H9 (cell line): ENCODE data around the gene PAPLN. TPM values are rescaled to one million over a fixed set of nuclear protein-coding genes. Genes with fewer than 3 reads are reported as not detected.

Source experiments
- DNase-seq: peaks from one replicate; pipeline ENCODE4 v3.0.0-alpha.2; 2017
- H2AFZ ChIP-seq: one replicate; pipeline ENCODE4 v1.6.1; 2013; ENCODE audit warnings: mild to moderate bottlenecking, low read length, control low read depth, moderate library complexity
- H2AK5ac ChIP-seq: 2 replicates; pipeline ENCODE4 v1.6.1; 2013; ENCODE audit warnings: low read length, control low read depth, mixed read lengths; ENCODE audit not compliant: insufficient read length
- H2BK120ac ChIP-seq: one replicate; pipeline ENCODE4 v1.6.1; 2013; ENCODE audit warnings: low read depth, mild to moderate bottlenecking, low read length, control low read depth, inconsistent platforms; ENCODE audit not compliant: poor library complexity, severe bottlenecking
- H2BK12ac ChIP-seq: 2 replicates; pipeline ENCODE4 v1.6.1; 2013; ENCODE audit warnings: low read length, control low read depth, mixed read lengths, low read depth; ENCODE audit not compliant: insufficient read length
- H2BK15ac ChIP-seq: 2 replicates; pipeline ENCODE4 v1.6.1; 2013; ENCODE audit warnings: low read depth, low read length, control low read depth
- H2BK20ac ChIP-seq: one replicate; pipeline ENCODE4 v1.6.1; 2013; ENCODE audit warnings: low read depth, mild to moderate bottlenecking, low read length, control low read depth, inconsistent platforms; ENCODE audit not compliant: poor library complexity, severe bottlenecking
- H2BK5ac ChIP-seq: 2 replicates; pipeline ENCODE4 v1.6.1; 2013; ENCODE audit warnings: low read length, control low read depth, mixed read lengths; ENCODE audit not compliant: insufficient read length
- H3K14ac ChIP-seq: 2 replicates; pipeline ENCODE4 v1.6.1; 2013; ENCODE audit warnings: low read length, control low read depth; ENCODE audit not compliant: insufficient read depth
- H3K18ac ChIP-seq: 2 replicates; pipeline ENCODE4 v1.6.1; 2013; ENCODE audit warnings: low read depth, mild to moderate bottlenecking, mixed read lengths, low read length, control low read depth; ENCODE audit not compliant: insufficient read length
- H3K23ac ChIP-seq: 2 replicates; pipeline ENCODE4 v1.6.1; 2013; ENCODE audit warnings: low read length, control low read depth, mixed read lengths, low read depth; ENCODE audit not compliant: insufficient read length
- H3K23me2 ChIP-seq: 2 replicates; pipeline ENCODE4 v1.6.1; 2013; ENCODE audit warnings: low read depth, mild to moderate bottlenecking, mixed read lengths, low read length, control low read depth; ENCODE audit not compliant: insufficient read length, poor library complexity, severe bottlenecking
- H3K27ac ChIP-seq: 2 replicates; pipeline ENCODE4 v1.5.1; 2013; ENCODE audit warnings: low read length, control low read depth, mixed read lengths, low read depth; ENCODE audit not compliant: insufficient read length
- H3K27me3 ChIP-seq: 2 replicates; pipeline ENCODE4 v1.6.1; 2013; ENCODE audit warnings: low read length, control low read depth, inconsistent platforms; ENCODE audit not compliant: insufficient read depth
- H3K4ac ChIP-seq: 2 replicates; pipeline ENCODE4 v1.6.1; 2013; ENCODE audit warnings: low read depth, mild to moderate bottlenecking, control low read depth, inconsistent platforms, low read length, moderate library complexity
- H3K4me1 ChIP-seq: 2 replicates; pipeline ENCODE4 v1.6.1; 2013; ENCODE audit warnings: low read length, control low read depth, inconsistent platforms; ENCODE audit not compliant: insufficient read depth
- H3K4me2 ChIP-seq: 2 replicates; pipeline ENCODE4 v1.6.1; 2013; ENCODE audit warnings: low read length, control low read depth, mixed read lengths; ENCODE audit not compliant: insufficient read length, insufficient read depth
- H3K56ac ChIP-seq: 2 replicates; pipeline ENCODE4 v1.6.1; 2013; ENCODE audit warnings: low read depth, mild to moderate bottlenecking, mixed read lengths, low read length, control low read depth; ENCODE audit not compliant: insufficient read length
- H3K79me1 ChIP-seq: 2 replicates; pipeline ENCODE4 v1.6.1; 2013; ENCODE audit warnings: low read depth, mild to moderate bottlenecking, moderate library complexity, low read length, control low read depth, inconsistent platforms; ENCODE audit not compliant: insufficient read depth, poor library complexity, severe bottlenecking
- H3K79me2 ChIP-seq: 2 replicates; pipeline ENCODE4 v1.6.1; 2013; ENCODE audit warnings: low read length, control low read depth, inconsistent platforms; ENCODE audit not compliant: insufficient read depth
- H3K9ac ChIP-seq: 2 replicates; pipeline ENCODE4 v1.6.1; 2013; ENCODE audit warnings: low read length, control low read depth, mixed read lengths; ENCODE audit not compliant: insufficient read length; ENCODE audit errors: extremely low read depth
- H3K9me3 ChIP-seq: one replicate; pipeline ENCODE4 v1.6.1; 2013; ENCODE audit warnings: low read depth, low read length, inconsistent platforms; ENCODE audit not compliant: control insufficient read depth
- H3T11ph ChIP-seq: one replicate; pipeline ENCODE4 v1.6.1; 2013; ENCODE audit warnings: mild to moderate bottlenecking, low read length, control low read depth, inconsistent platforms
- H4K20me1 ChIP-seq: one replicate; pipeline ENCODE4 v1.6.1; 2013; ENCODE audit not compliant: control insufficient read depth, insufficient read length, insufficient read depth
- H4K5ac ChIP-seq: 2 replicates; pipeline ENCODE4 v1.6.1; 2013; ENCODE audit warnings: low read depth, mild to moderate bottlenecking, mixed read lengths, low read length, control low read depth; ENCODE audit not compliant: insufficient read length
- H4K8ac ChIP-seq: replicated peaks from 2 replicates; pipeline ENCODE4 v1.6.1; 2013; ENCODE audit warnings: low read length, control low read depth, mixed read lengths, low read depth; ENCODE audit not compliant: insufficient read length
- H4K91ac ChIP-seq: 2 replicates; pipeline ENCODE4 v1.6.1; 2013; ENCODE audit warnings: low read depth, mild to moderate bottlenecking, moderate library complexity, mixed read lengths, low read length, control low read depth; ENCODE audit not compliant: insufficient read length
- H3K27ac Mint-ChIP-seq, 3 experiments: 2 replicates in 2 of 3; 3 replicates in 1 of 3; pipeline ENCODE4 v1.8.0; 2020 to 2021; ENCODE audit warnings: mixed read lengths in 3 of 3, mild to moderate bottlenecking in 1 of 3, moderate library complexity in 1 of 3
- H3K27me3 Mint-ChIP-seq: 2 replicates; pipeline ENCODE4 v1.8.0; 2021; ENCODE audit warnings: low read depth, mild to moderate bottlenecking, moderate library complexity, mixed read lengths
- H3K36me3 Mint-ChIP-seq, 3 experiments: 2 replicates in 2 of 3; 3 replicates in 1 of 3; pipeline ENCODE4 v1.8.0; 2020 to 2021; ENCODE audit warnings: low read depth in 3 of 3, mixed read lengths in 3 of 3; ENCODE audit not compliant: insufficient read depth in 1 of 3
- H3K4me1 Mint-ChIP-seq, 2 experiments: 2 replicates each; pipeline ENCODE4 v1.8.0; 2020; ENCODE audit warnings: mixed read lengths in 2 of 2
- H3K4me3 Mint-ChIP-seq, 2 experiments: 2 replicates in 1 of 2; 3 replicates in 1 of 2; pipeline ENCODE4 v1.8.0; 2020 to 2021; ENCODE audit warnings: mild to moderate bottlenecking in 2 of 2, mixed read lengths in 2 of 2, moderate library complexity in 1 of 2
- H3K9me3 Mint-ChIP-seq, 2 experiments: 2 replicates in 1 of 2; 3 replicates in 1 of 2; pipeline ENCODE4 v1.8.0; 2020; ENCODE audit warnings: mild to moderate bottlenecking in 2 of 2, mixed read lengths in 2 of 2, moderate library complexity in 1 of 2
- CTCF ChIP-seq: fragments of 200-600 bp; sonication (generic); conservative IDR thresholded peaks from 3 replicates; pipeline ENCODE4 v1.8.0; 2021; ENCODE audit warnings: antibody characterized with exemption, mild to moderate bottlenecking
- WGBS: extraction: QIAGEN DNeasy Blood & Tissue Kit; methylation state at CpG from one replicate; pipeline ENCODE4 v1.1.7; 2013; ENCODE audit warnings: missing lambda C conversion rate, low lambda C conversion rate, mixed read lengths; ENCODE audit not compliant: insufficient read length; ENCODE audit errors: extremely low coverage; 5-methylcytosine and 5-hydroxymethylcytosine counted together
- total RNA-seq: library from RNA; stranded (reverse); gene quantifications from 2 replicates; pipeline ENCODE4 v1.2.1, GENCODE V29; 2021

The PAPLN gene
- total RNA-seq, 1 experiment from 2014 or later: 8.5 TPM

GRCh38 chr14:73305499-73305898 lies 68.2 kb downstream of the PAPLN start:
- Histone ChIP-seq H4K20me1 (no peaks in the 10 kb centered on the region), H4K91ac (no peak overlapping the region), H3K23me2 (no peaks in the 10 kb centered on the region), H3K27ac (no peak overlapping the region), H3K4ac (no peak overlapping the region), H4K5ac (no peak overlapping the region), H2BK5ac (no peak overlapping the region), H2BK12ac (no peak overlapping the region), H4K8ac (no peak overlapping the region), H2AK5ac (no peak overlapping the region), H3T11ph (no peak overlapping the region), H2AFZ (no peak overlapping the region), H3K4me1 (no peaks in the 10 kb centered on the region), H3K4me2 (no peak overlapping the region), H2BK20ac (no peak overlapping the region), H3K9me3 (no peaks in the 10 kb centered on the region), H2BK120ac (no peak overlapping the region), H3K23ac (no peak overlapping the region), H2BK15ac (no peak overlapping the region), H3K18ac (no peak overlapping the region), H3K9ac (no peak overlapping the region), H3K14ac (no peak overlapping the region), H3K79me2 (no peaks in the 10 kb centered on the region), H3K56ac (no peak overlapping the region), H3K79me1 (no peaks in the 10 kb centered on the region), H3K27me3 (no peaks in the 10 kb centered on the region)
- TF ChIP-seq CTCF: no peak
- Mint-ChIP-seq H3K4me1 (no peaks in the 10 kb centered on the region), H3K27me3 (no peaks in the 10 kb centered on the region), H3K27ac (peak overlapping the region in 1 of 3 experiments; percentile 49; a peak in 1 of 7 replicates), H3K9me3 (peaks cover 3 to 4% of the 10 kb centered on the region in 2 experiments; a peak in 2 of 5 replicates), H3K4me3 (no peak overlapping the region), H3K36me3 (peaks cover 3 to 8% (median 5%) of the 10 kb centered on the region in 3 experiments; a peak in 4 of 7 replicates)
- WGBS: no CpG with 5 or more reads among the region's 3 CpGs
- DNase-seq: no peak
